ENCODE results near the gene TPST2.

Gene TPST2

GRCh38 chr22:26592421-26592891 is 2.5 kb upstream of the TPST2 start:
- H3K36me3 ChIP-seq (ENCODE audit: control insufficient read depth, low read length): peaks cover 13% of the 10 kb centered on the region
- peak overlapping the region; percentile 28 for H3K4me3 ChIP-seq (ENCODE audit: low read length)
- no peaks in the 10 kb centered on the region for H3K9me3 ChIP-seq (ENCODE audit: control insufficient read depth, insufficient read depth, low read length)
- H3K9me2 ChIP-seq (replicated peaks; ENCODE audit: control insufficient read depth, low read length): no peaks in the 10 kb centered on the region
- H3K79me2 ChIP-seq (ENCODE audit: control insufficient read depth, low read length): peaks cover 27% of the 10 kb centered on the region
- H3K4me2 ChIP-seq (ENCODE audit: low read length): peak overlapping the region; percentile 45
- peaks cover 46% of the 10 kb centered on the region for H3K4me1 ChIP-seq (ENCODE audit: control insufficient read depth, low read length)
- H3F3A ChIP-seq (ENCODE audit: control insufficient read depth, insufficient read depth): peaks cover 11% of the 10 kb centered on the region; the same call in 1 of the 2 replicates
- H3K27ac ChIP-seq (ENCODE audit: low read depth, low read length): peak overlapping the region; percentile 37
- no peaks in the 10 kb centered on the region for H3K27me3 ChIP-seq (ENCODE audit: control insufficient read depth, low read length)
- TF ChIP-seq, protein P1, sequence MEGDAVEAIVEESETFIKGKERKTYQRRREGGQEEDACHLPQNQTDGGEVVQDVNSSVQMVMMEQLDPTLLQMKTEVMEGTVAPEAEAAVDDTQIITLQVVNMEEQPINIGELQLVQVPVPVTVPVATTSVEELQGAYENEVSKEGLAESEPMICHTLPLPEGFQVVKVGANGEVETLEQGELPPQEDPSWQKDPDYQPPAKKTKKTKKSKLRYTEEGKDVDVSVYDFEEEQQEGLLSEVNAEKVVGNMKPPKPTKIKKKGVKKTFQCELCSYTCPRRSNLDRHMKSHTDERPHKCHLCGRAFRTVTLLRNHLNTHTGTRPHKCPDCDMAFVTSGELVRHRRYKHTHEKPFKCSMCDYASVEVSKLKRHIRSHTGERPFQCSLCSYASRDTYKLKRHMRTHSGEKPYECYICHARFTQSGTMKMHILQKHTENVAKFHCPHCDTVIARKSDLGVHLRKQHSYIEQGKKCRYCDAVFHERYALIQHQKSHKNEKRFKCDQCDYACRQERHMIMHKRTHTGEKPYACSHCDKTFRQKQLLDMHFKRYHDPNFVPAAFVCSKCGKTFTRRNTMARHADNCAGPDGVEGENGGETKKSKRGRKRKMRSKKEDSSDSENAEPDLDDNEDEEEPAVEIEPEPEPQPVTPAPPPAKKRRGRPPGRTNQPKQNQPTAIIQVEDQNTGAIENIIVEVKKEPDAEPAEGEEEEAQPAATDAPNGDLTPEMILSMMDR (IDR thresholded peaks at IDR 0.05; ENCODE audit: low read depth, low read length, poor library complexity, severe bottlenecking): no peak
- H4K20me1 ChIP-seq (ENCODE audit: control insufficient read depth, insufficient read depth, low read depth, low read length): peaks cover 7% of the 10 kb centered on the region; the same call in 1 of the 2 replicates

GRCh38 chr22:26589367-26589844 is 526 bp downstream of the TPST2 start:
- Histone ChIP-seq H3K36me3 (ENCODE audit: control insufficient read depth, low read length) (peaks cover 28% of the 10 kb centered on the region), H3F3A (ENCODE audit: control insufficient read depth, insufficient read depth) (peaks cover 8% of the 10 kb centered on the region; the same call in 1 of the 2 replicates), H3K4me2 (ENCODE audit: low read length) (peak overlapping the region; percentile 95), H3K79me2 (ENCODE audit: control insufficient read depth, low read length) (peaks cover 56% of the 10 kb centered on the region), H3K9me3 (ENCODE audit: control insufficient read depth, insufficient read depth, low read length) (no peaks in the 10 kb centered on the region), H3K4me3 (ENCODE audit: low read length) (peak overlapping the region; percentile 92), H3K27ac (ENCODE audit: low read depth, low read length) (peak overlapping the region; percentile 32; the same call in 1 of the 2 replicates), H3K27me3 (ENCODE audit: control insufficient read depth, low read length) (no peaks in the 10 kb centered on the region), H3K4me1 (ENCODE audit: control insufficient read depth, low read length) (peaks cover 71% of the 10 kb centered on the region), H3K9me2 (replicated peaks; ENCODE audit: control insufficient read depth, low read length) (no peaks in the 10 kb centered on the region), H4K20me1 (ENCODE audit: control insufficient read depth, insufficient read depth, low read depth, low read length) (peaks cover 7% of the 10 kb centered on the region; the same call in 1 of the 2 replicates)
- TF ChIP-seq EZH2phosphoT487 (IDR thresholded peaks at IDR 0.05; ENCODE audit: borderline replicate concordance, low read length): no peak
- TF ChIP-seq, protein P1 (IDR thresholded peaks at IDR 0.05; ENCODE audit: low read depth, low read length, poor library complexity, severe bottlenecking): no peak

DNA sequence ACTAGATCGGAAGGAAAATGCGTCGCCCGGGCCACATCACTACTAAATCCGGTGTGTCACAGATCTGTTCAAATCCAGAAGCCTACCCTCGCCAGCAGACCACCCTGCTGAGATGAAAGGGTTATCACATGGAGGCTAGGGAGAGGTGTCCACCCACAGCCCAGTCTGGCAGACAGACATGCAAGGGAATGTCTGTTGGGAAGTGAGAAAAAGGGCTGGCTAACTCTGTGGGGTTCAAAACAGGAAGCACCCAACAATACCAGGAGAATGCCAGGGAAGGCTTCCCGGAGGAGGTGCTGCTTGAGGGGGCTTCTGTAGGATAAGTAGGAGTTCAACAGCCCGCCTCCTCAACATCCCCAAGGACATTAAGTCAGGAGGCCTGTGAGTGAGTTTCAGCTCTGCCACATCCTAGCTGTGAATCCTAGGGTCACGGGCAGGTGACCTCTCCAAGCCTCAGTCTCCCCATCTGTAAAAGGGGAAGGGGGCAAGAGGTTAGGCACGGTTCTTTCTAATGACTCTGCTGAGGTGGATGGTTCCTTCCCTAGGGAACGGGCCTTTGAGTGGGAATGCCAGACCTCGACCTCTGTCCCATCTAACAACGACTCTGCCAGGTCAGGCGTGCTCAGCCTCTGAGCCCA is 1.1 kb downstream of the TPST2 start:
- Histone ChIP-seq H3K27me3 (ENCODE audit: control insufficient read depth, low read length) (no peaks in the 10 kb centered on the region), H3K9me2 (replicated peaks; ENCODE audit: control insufficient read depth, low read length) (no peaks in the 10 kb centered on the region), H3F3A (ENCODE audit: control insufficient read depth, insufficient read depth) (peaks cover 8% of the 10 kb centered on the region; the same call in 1 of the 2 replicates), H3K9me3 (ENCODE audit: control insufficient read depth, insufficient read depth, low read length) (no peaks in the 10 kb centered on the region), H4K20me1 (ENCODE audit: control insufficient read depth, insufficient read depth, low read depth, low read length) (peaks cover 7% of the 10 kb centered on the region; the same call in 1 of the 2 replicates), H3K36me3 (ENCODE audit: control insufficient read depth, low read length) (peaks cover 31% of the 10 kb centered on the region), H3K27ac (ENCODE audit: low read depth, low read length) (peak overlapping the region; percentile 32; the same call in 1 of the 2 replicates), H3K4me3 (ENCODE audit: low read length) (peak overlapping the region; percentile 92), H3K79me2 (ENCODE audit: control insufficient read depth, low read length) (peaks cover 62% of the 10 kb centered on the region), H3K4me2 (ENCODE audit: low read length) (peak overlapping the region; percentile 95), H3K4me1 (ENCODE audit: control insufficient read depth, low read length) (peaks cover 73% of the 10 kb centered on the region)
- no peak for TF ChIP-seq EZH2phosphoT487 (IDR thresholded peaks at IDR 0.05; ENCODE audit: borderline replicate concordance, low read length)
- TF ChIP-seq, protein P1 (IDR thresholded peaks at IDR 0.05; ENCODE audit: low read depth, low read length, poor library complexity, severe bottlenecking): no peak
